Muscle layer of duodenum (tissue), 2 donors: Measurements from ENCODE around the gene PRR15.

ENCODE experiments used
- H3K27ac ChIP-seq: one replicate; pipeline ENCODE4 v1.7.0; 2013; ENCODE audit warnings: mild to moderate bottlenecking, low read length
- H3K27me3 ChIP-seq: one replicate; pipeline ENCODE4 v1.7.0; 2013; ENCODE audit warnings: low read depth, mild to moderate bottlenecking, control low read depth, low read length
- H3K36me3 ChIP-seq, 2 donors: one replicate each; pipeline ENCODE4 v1.7.0; 2013; ENCODE audit warnings: low read length in 2 of 2, control low read depth in 1 of 2, mild to moderate bottlenecking in 1 of 2; ENCODE audit not compliant: insufficient read depth in 2 of 2, control insufficient read depth in 1 of 2
- H3K4me1 ChIP-seq, 2 donors: one replicate each; pipeline ENCODE4 v1.7.0; 2013; ENCODE audit warnings: low read length in 2 of 2, mild to moderate bottlenecking in 2 of 2, control low read depth in 1 of 2, moderate library complexity in 1 of 2; ENCODE audit not compliant: insufficient read depth in 2 of 2, control insufficient read depth in 1 of 2
- H3K4me3 ChIP-seq, 2 donors: one replicate each; pipeline ENCODE4 v1.7.0; 2013; ENCODE audit warnings: low read length in 2 of 2, low read depth in 1 of 2, mild to moderate bottlenecking in 1 of 2
- H3K9me3 ChIP-seq, 2 donors: one replicate each; pipeline ENCODE4 v1.7.0; 2013; ENCODE audit warnings: low read length in 2 of 2, control low read depth in 1 of 2, mild to moderate bottlenecking in 1 of 2; ENCODE audit not compliant: control insufficient read depth in 1 of 2
- donor health status: healthy.

PRR15 gene

GRCh38 chr7:29572558-29572957 is 8.9 kb downstream of the PRR15 start:
- H3K9me3 ChIP-seq, result no peaks in the 10 kb centered on the region
- peaks cover under 1% of the 10 kb centered on the region for H3K27me3 ChIP-seq
- H3K4me3 ChIP-seq, result no peak overlapping the region
- H3K36me3 ChIP-seq, result no peaks in the 10 kb centered on the region
- no peak overlapping the region for H3K27ac ChIP-seq
- no peaks in the 10 kb centered on the region for H3K4me1 ChIP-seq

GRCh38 chr7:29573567-29573966 is 9.9 kb downstream of the PRR15 start:
- Histone ChIP-seq H3K9me3 (no peaks in the 10 kb centered on the region), H3K4me1 (no peaks in the 10 kb centered on the region), H3K27ac (no peak overlapping the region), H3K4me3 (no peak overlapping the region), H3K36me3 (no peaks in the 10 kb centered on the region), H3K27me3 (no peaks in the 10 kb centered on the region)

GRCh38 chr7:29574659-29575058 is 11.0 kb downstream of the PRR15 start:
- H3K9me3 ChIP-seq, result no peaks in the 10 kb centered on the region
- no peaks in the 10 kb centered on the region for H3K4me1 ChIP-seq
- no peak overlapping the region for H3K27ac ChIP-seq
- no peak overlapping the region for H3K4me3 ChIP-seq
- H3K36me3 ChIP-seq, result no peaks in the 10 kb centered on the region
- no peaks in the 10 kb centered on the region for H3K27me3 ChIP-seq

GRCh38 chr7:29587195-29587808 is 23.7 kb downstream of the PRR15 start:
- peaks cover 0 to 5% of the 10 kb centered on the region in 2 donors for H3K4me1 ChIP-seq
- no peak overlapping the region for H3K4me3 ChIP-seq
- H3K27me3 ChIP-seq, result no peaks in the 10 kb centered on the region
- no peaks in the 10 kb centered on the region for H3K36me3 ChIP-seq
- no peak overlapping the region for H3K27ac ChIP-seq
- H3K9me3 ChIP-seq, result no peaks in the 10 kb centered on the region

GRCh38 chr7:29588212-29588611 is 24.6 kb downstream of the PRR15 start:
- H3K4me3 ChIP-seq, result no peak overlapping the region
- H3K4me1 ChIP-seq, result peaks cover 0 to 5% of the 10 kb centered on the region in 2 donors
- peak overlapping the region; percentile 51 for H3K27ac ChIP-seq
- H3K36me3 ChIP-seq, result no peaks in the 10 kb centered on the region
- H3K27me3 ChIP-seq, result no peaks in the 10 kb centered on the region
- no peaks in the 10 kb centered on the region for H3K9me3 ChIP-seq

- H3K9me3 ChIP-seq, result no peaks in the 10 kb centered on the region
- no peaks in the 10 kb centered on the region for H3K27me3 ChIP-seq
- no peak overlapping the region for H3K4me3 ChIP-seq
- H3K36me3 ChIP-seq, result no peaks in the 10 kb centered on the region
- no peak overlapping the region for H3K27ac ChIP-seq
- peaks cover 0 to 5% of the 10 kb centered on the region in 2 donors for H3K4me1 ChIP-seq
These were observed 25.5 kb downstream of the PRR15 start for GRCh38 chr7:29588900-29589696.

GRCh38 chr7:29592866-29593265 is 29.2 kb downstream of the PRR15 start:
- no peak overlapping the region for H3K27ac ChIP-seq
- H3K9me3 ChIP-seq, result no peaks in the 10 kb centered on the region
- no peaks in the 10 kb centered on the region for H3K27me3 ChIP-seq
- H3K4me3 ChIP-seq, result no peak overlapping the region
- H3K4me1 ChIP-seq, result peaks cover 0 to 5% of the 10 kb centered on the region in 2 donors
- H3K36me3 ChIP-seq, result no peaks in the 10 kb centered on the region

GRCh38 chr7:29593459-29593858 is 29.8 kb downstream of the PRR15 start:
- no peak overlapping the region for H3K27ac ChIP-seq
- no peaks in the 10 kb centered on the region for H3K27me3 ChIP-seq
- no peaks in the 10 kb centered on the region for H3K9me3 ChIP-seq
- no peaks in the 10 kb centered on the region for H3K36me3 ChIP-seq
- no peak overlapping the region for H3K4me3 ChIP-seq
- H3K4me1 ChIP-seq, result peaks cover 0 to 2% of the 10 kb centered on the region in 2 donors

- no peaks in the 10 kb centered on the region for H3K4me1 ChIP-seq
- H3K27me3 ChIP-seq, result no peaks in the 10 kb centered on the region
- no peaks in the 10 kb centered on the region for H3K9me3 ChIP-seq
- no peak overlapping the region for H3K27ac ChIP-seq
- H3K4me3 ChIP-seq, result no peak overlapping the region
- H3K36me3 ChIP-seq, result no peaks in the 10 kb centered on the region
These were observed 33.1 kb downstream of the PRR15 start for GRCh38 chr7:29596593-29597178.

- Histone ChIP-seq H3K4me3 (no peak overlapping the region), H3K4me1 (no peaks in the 10 kb centered on the region), H3K9me3 (no peaks in the 10 kb centered on the region), H3K27me3 (no peaks in the 10 kb centered on the region), H3K27ac (no peak overlapping the region), H3K36me3 (no peaks in the 10 kb centered on the region)
These were observed 33.6 kb downstream of the PRR15 start for GRCh38 chr7:29597266-29597665.

- Histone ChIP-seq H3K27ac (no peak overlapping the region), H3K9me3 (no peaks in the 10 kb centered on the region), H3K36me3 (no peaks in the 10 kb centered on the region), H3K4me3 (no peak overlapping the region), H3K4me1 (no peaks in the 10 kb centered on the region), H3K27me3 (no peaks in the 10 kb centered on the region)
These were observed 34.5 kb downstream of the PRR15 start for GRCh38 chr7:29598137-29598536.
